Measurements from ENCODE around the gene ATRN.

- TF ChIP-seq POLR2A (IDR thresholded peaks at IDR 0.05) (no peak), CTCF (IDR thresholded peaks at IDR 0.05 in 4 of 5, conservative IDR thresholded peaks at IDR 0.05 in 1 of 5) (no peak)
Measured at GRCh38 chr20:3461211-3461771, 9.5 kb upstream of the ATRN start.
